NCI-H345 (cell line): ENCODE measurements around the gene MYBPC3.

Experiments used
- DNase-seq: peaks from one replicate; lab custom pipeline; 2025; lab: John Stamatoyannopoulos, UW

MYBPC3 gene

DNA sequence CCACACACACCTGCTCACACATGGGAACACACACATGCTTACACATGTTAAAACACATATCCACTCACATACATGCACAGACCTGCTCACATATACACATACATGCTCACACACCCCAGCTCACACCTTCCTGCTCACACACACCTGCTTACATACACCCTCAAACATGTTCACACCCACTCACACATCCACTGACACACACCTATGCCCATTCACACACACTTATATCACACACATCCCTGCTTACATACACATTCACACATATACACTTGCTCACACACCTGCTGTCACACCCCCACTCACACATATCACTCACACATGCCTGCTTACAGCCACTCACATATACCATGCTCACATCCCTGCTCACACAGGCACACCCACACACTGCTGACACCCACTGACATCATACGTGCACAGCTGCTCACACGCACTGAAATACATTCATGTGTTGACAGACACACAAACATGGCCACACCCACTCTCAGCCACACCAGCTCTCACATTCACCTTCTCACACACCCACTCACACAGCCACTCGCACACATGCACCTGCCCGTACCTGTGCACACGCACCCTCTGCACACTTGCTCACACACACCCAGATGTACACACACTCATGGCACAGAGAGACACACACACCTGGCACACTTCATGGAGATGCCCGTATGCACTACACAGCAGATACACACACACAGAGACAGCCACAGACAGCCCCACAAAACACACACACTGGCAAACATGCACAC lies 5.7 kb upstream of the MYBPC3 start:
- DNase-seq = no peak

DNA sequence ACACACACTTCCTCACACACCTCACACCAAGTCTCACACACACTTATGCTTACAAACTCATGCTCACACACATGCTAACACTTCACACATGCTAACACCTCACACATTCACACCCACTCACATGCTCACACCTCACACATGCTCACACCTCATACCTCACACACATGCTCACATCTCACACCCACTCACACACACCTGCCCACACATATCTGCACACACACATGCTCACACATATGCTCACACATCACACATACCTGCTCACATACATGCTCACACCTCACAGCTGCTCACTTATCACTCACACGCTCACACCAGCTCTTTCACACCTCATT lies 4.5 kb upstream of the MYBPC3 start:
- no peak for DNase-seq

DNA sequence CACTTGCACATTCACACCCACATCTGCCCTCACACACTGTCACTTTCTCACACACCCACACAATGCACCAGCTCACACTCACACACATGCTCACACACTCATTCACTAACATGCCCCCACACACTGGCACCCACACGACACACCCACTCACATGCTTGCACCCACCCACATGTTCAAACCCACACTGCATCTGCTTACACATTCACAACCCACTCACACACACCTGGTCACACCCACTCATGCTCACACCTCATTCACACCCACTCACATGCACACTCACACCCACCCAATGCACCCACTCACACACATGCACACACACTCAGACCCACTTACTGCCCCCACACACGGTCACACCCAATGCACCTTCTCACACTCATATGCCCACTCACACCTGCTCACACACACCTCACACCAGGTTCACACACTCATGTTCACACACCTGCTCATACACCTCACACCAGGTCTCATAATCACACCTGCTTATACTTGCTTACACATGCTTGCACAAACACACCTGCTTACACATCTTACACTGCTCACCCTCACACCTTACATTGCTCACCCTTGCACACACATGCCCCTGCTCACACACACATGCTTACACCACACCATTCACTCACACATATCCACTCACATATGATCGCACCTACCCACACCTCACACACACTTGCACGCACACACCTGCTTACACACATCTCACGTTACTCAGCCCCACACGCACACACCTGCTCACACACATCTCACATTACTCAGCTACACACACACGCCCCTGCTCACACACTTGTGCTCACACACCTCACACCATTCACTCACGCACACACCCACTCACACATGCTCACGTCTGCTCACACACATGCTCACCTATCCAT lies 3.9 kb upstream of the MYBPC3 start:
- no peak for DNase-seq

- DNase-seq = peak; percentile 87
These were observed 3.0 kb upstream of the MYBPC3 start for GRCh38 chr11:47355283-47356128.

DNA sequence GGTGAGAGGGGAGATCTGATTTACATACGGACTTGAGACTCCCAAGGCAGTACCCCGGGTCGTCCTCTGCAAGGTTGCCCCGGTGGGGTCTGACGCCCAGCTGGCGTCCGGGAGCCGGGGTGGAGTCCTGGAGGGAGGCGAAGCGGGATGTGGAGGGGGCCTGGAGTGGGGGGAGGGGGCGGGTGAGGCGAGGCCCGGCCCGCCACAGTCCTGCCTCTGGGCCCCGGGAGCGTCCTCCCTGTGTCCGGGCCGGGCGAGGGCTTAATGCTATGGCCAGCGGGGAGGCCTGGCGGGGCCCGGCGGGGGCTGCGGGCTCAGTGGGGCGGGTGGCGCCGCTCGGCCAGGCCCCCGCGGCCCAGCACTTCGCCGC lies 2.4 kb upstream of the MYBPC3 start:
- DNase-seq = no peak

- DNase-seq = no peak
These were observed 1.7 kb upstream of the MYBPC3 start for GRCh38 chr11:47353978-47354774.

DNA sequence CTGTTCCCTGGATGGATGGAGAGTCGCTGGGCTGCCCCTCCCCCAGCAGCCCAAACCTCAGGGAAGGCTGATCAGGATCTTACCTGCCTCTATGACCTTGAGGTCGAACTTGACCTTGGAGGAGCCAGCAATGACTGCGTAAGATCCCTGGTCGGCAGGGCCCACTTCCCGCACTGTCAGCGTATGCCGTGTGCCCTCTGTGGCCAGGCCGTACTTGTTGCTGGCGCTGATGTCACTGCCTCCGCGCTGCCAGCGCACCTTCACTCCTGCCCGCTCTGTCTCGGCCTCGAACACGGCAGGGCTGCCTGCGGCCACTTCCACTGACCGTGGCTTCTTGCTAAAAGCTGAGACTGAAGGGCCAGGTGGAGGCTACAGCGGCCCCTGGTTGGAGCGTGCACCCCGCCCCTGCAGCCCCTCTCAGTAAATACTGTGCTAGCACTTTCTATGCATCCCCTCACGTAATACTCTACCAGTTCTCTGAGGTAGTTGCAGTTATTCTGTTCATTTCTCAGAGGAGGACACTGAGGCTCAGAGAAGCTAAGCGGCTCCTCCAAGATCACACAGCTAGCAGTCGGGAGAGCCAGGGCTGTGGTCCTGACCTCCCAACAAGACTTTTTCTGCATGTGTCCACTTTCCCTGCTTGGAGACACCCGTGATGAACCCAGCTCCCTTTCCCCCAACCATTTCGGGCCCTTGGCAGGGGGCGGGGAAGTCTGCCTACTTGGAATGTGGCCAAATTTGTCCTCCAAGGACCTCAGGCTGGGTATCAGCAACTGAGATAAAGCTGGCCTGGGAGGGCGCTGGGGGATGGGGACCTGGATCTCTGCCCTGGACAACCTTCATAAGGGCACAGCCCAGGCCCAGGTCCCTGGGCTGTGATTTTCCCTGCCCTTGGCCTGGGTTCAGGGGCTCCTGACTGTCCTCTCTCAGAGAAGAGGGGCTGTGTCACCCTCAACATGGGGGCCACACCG lies 1.1 kb downstream of the MYBPC3 start:
- DNase-seq = no peak

DNA sequence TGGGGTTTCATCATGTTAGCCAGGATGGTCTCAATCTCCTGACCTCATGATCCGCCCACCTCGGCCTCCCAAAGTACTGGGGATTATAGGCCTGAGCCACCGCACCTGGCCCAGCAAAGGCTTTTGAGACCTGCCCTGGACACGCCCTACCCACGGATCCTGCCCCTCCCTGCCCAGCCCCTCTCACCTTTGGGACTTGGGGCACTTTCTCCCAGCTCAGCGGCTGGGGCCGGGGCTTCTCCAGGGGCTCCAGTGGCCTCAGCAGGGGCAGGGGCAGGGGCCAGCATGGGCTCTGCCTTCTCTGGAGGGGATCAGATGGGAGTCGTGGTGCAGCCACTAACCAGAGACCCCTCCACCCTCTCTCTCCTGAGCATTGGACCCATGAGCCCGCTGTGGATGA lies 2.2 kb downstream of the MYBPC3 start:
- DNase-seq = no peak

- DNase-seq = no peak
These were observed 2.9 kb downstream of the MYBPC3 start for GRCh38 chr11:47349521-47350095.

- peak; percentile 10 for DNase-seq
These were observed 3.6 kb downstream of the MYBPC3 start for GRCh38 chr11:47348859-47349258.

DNA sequence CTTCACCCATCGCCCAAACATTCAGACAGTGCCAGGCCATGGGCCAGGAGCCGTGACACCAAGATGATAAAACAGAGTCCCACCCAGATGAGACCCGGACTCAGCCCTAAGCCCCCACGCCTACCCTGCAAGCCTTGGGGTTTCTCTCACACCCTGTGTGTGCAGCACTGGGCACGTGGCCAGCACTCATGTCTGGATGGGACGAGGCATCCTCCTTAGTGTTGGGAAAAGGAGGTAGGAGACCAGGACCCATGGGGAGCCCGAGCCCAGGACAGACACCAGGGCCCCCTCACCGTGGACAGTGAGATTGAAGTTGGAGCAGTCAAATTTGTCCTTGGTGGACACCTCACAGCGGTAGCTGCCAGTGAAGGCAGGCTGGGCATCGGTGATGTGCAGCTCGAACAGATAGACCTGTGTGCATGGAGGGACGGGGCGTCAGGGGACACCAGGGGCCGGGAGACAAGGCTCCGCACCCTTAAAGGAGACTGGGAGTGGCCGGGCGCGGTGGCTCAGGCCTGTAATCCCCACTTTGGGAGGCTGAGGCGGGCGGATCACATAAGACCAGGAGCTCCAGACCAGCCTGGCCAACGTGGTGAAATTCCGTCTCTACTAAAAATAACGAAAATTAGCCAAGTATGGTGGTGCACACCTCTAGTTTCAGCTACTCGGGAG lies 4.2 kb downstream of the MYBPC3 start:
- DNase-seq = no peak

GRCh38 chr11:47347137-47347536 lies 5.4 kb downstream of the MYBPC3 start:
- DNase-seq = no peak

- DNase-seq = no peak
These were observed 6.5 kb downstream of the MYBPC3 start for GRCh38 chr11:47345890-47346563.

DNA sequence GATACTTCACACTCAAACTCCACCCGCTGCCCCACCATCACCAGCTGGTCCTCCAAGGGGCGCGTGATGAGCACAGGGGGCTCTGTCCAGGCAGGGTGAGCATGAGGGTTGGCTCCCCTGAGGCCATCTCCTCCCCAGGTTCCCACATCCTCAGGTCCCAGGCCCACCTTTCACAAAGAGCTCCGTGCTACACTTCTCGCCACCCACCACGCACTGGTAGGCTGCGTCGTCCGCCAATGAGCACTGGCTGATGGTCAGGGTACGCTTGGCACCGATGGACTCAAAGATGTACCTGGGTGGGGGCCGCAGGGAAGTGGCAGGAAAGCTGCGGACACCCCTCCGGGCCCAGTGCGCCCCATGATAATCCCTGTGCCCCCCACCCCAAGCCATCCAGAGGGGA lies 9.6 kb downstream of the MYBPC3 start:
- no peak for DNase-seq

- no peak for DNase-seq
These were observed 10.3 kb downstream of the MYBPC3 start for GRCh38 chr11:47342036-47342803.

GRCh38 chr11:47340980-47341775 lies 11.3 kb downstream of the MYBPC3 start:
- DNase-seq = no peak

DNA sequence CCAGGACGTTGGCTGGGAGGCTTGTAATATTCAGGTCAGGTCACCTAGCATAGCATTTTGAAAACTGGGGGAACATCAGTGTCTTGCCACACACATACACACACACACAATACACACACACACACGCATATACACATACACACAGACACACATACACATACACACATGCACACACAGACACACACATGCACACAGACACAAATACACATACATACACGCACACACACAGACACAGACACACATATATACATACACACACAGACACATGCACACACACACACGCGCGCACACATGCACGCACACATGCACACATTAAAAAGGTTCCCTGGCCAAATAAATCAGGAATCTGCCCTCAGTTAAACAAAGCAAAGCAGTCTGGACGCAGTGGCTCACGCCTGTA lies 12.5 kb downstream of the MYBPC3 start:
- DNase-seq = no peak
